ENCODE results near the gene RAB43. TPM values are rescaled to one million over a fixed set of nuclear protein-coding genes. Genes with fewer than 3 reads are reported as not detected.

RAB43 gene
- total RNA-seq, 2 experiments from 2014 or later, result 52.0 to 59.1 TPM

DNA sequence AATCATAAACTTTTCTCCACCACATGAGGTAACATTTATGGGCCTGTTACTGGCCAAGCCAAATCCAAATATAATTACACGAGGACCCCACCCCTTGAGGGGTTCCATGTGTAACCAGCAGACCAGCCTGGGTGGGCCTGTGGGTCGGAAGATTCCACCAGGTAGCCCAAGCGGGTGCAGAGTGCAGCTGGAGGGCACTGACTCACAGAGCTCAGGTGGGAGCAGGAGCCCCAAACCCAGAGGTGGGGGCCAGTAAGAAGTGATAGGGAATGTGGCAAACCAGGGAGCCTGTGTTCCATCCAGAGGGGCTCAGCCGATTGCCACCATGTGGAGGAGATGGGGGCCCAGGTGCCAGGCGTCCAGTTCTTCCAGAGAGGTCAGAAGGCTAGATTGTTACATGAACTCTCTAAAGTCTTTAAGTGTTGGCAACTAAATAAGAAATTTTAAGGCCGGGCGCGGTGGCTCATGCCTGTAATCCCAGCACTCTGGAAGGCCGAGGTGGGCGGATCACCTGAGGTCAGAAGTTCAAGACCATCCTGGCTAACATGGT, 58.4 kb downstream of the RAB43 start:
- Mint-ChIP-seq H3K4me3 (no peak overlapping the region), H3K4me1 (peaks cover 13% of the 10 kb centered on the region), H3K27ac (peak overlapping the region; percentile 13), H3K27me3 (no peaks in the 10 kb centered on the region), H3K9me3 (peaks cover 3% of the 10 kb centered on the region), H3K36me3 (ENCODE audit: low read depth) (no peaks in the 10 kb centered on the region)
- ChIA-PET CTCF (interaction anchor here (0.6 to 9.6 kb wide), 5 partner anchors 10 to 279 kb away, joined by 3 to 83 read pairs (median 3); no protein-coding TSS in a partner anchor), POLR2A (no interaction called here)
- no peak for DNase-seq

DNA sequence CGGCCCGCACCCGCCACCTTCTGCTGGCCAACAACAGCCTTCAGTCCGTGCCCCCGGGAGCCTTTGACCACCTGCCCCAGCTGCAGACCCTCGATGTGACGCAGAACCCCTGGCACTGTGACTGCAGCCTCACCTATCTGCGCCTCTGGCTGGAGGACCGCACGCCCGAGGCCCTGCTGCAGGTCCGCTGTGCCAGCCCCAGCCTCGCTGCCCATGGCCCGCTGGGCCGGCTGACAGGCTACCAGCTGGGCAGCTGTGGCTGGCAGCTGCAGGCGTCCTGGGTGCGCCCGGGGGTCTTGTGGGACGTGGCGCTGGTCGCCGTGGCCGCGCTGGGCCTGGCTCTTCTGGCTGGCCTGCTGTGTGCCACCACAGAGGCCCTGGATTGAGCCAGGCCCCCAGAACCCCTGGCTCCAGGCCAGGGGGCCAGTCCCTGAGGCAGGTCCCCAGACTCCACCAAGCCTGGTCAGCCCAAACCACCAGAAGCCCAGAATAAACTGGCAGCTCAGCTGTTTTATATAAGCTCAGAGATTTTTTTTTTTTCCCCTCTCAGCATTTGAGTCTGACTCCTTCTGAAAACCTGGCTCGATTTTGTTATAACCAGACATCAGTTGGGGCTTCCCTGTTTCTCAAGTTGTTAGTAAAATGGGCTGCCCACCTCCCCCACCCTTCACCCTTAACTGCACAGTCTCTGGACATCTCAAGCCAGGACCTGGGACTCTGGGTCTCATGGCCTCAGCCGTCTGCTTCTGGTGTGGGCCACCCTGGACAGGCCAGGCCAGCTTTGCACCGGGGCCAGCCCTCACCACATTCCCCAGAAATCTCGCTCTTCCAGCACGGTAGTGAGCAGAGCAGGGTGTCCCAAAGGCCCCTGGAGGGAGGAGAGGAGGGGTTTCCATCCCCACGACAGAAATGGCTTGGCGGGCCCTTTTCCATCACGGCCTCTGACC, 59.4 kb downstream of the RAB43 start:
- no peaks in the 10 kb centered on the region for H3K9me3 Mint-ChIP-seq
- no peaks in the 10 kb centered on the region for H3K36me3 Mint-ChIP-seq (ENCODE audit: low read depth)
- H3K4me1 Mint-ChIP-seq, result peaks cover 9% of the 10 kb centered on the region
- ChIA-PET CTCF (interaction anchor here (0.6 to 9.6 kb wide), 5 partner anchors 11 to 184 kb away, joined by 3 to 83 read pairs (median 3); no protein-coding TSS in a partner anchor), POLR2A (interaction anchor here (0.6 kb wide), 1 partner anchor 56 kb away, joined by 3 read pairs; no protein-coding TSS in a partner anchor)
- no peak overlapping the region for H3K27ac Mint-ChIP-seq
- peaks cover 2% of the 10 kb centered on the region for H3K27me3 Mint-ChIP-seq
- H3K4me3 Mint-ChIP-seq, result no peak overlapping the region
- no peak for DNase-seq

- H3K4me3 Mint-ChIP-seq, result no peak overlapping the region
- no peaks in the 10 kb centered on the region for H3K36me3 Mint-ChIP-seq (ENCODE audit: low read depth)
- no peaks in the 10 kb centered on the region for H3K9me3 Mint-ChIP-seq
- peaks cover 3% of the 10 kb centered on the region for H3K27me3 Mint-ChIP-seq
- DNase-seq, result no peak
- ChIA-PET CTCF (interaction anchor here (1.5 to 9.6 kb wide), 2 partner anchors 10 to 185 kb away, joined by 6 to 83 read pairs; no protein-coding TSS in a partner anchor), POLR2A (no interaction called here)
- H3K27ac Mint-ChIP-seq, result no peak overlapping the region
- peaks cover 9% of the 10 kb centered on the region for H3K4me1 Mint-ChIP-seq
Measured at GRCh38 chr3:129061023-129061887, 60.3 kb downstream of the RAB43 start.

DNA sequence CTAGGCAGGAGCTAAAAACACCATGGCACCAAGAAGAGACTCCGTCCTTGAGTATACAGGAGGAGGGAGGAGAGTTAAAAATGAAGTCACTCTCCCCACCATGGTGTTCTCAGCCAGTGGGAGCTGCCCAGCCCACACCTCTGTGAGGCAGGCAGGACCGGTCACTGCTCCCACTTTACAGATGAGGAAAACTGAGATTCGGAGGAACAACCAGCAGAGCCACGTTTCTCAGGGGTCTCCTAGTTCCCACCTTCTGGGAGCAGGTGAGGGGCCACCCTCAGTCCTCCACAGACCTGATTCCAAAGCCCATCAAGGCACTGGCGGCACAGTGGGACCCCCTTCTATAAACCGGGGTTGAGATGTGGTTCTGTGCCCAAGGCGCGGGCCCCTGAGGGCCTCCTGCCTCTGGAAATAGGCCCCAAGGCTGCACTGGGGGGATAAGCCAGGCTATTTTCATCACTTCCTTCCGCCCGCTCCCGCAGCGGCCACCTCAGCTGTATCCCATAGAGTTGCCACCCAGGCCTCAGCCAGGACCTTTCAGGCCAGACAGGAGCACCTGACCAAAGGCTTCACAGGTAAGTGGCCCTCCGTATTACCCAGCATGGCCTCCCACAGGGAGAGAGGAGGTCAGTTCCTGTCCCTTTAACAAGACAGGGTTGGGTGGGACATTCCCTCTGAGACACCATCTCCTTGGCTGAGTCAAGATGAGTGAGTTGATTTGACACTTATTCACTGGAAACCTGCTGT, 61.2 kb downstream of the RAB43 start, which contains the start of gene GP9:
TSS of gene GP9 (plus strand) at position 504 of the 747 bp plus-strand sequence. CDS start 961 bp downstream, outside the sequence.
- Mint-ChIP-seq H3K4me1 (peaks cover 9% of the 10 kb centered on the region), H3K36me3 (ENCODE audit: low read depth) (no peaks in the 10 kb centered on the region), H3K27ac (no peak within 1 kb of the TSS), H3K27me3 (peaks cover 3% of the 10 kb centered on the region), H3K9me3 (no peaks in the 10 kb centered on the region), H3K4me3 (no peak within 1 kb of the TSS)
- no peak for DNase-seq
- ChIA-PET POLR2A (interaction anchor here (0.6 kb wide), 1 partner anchor 122 kb away, joined by 3 read pairs; no protein-coding TSS in a partner anchor), CTCF (interaction anchor here (1.5 kb wide), 1 partner anchor 185 kb away, joined by 6 read pairs; no protein-coding TSS in a partner anchor)

DNA sequence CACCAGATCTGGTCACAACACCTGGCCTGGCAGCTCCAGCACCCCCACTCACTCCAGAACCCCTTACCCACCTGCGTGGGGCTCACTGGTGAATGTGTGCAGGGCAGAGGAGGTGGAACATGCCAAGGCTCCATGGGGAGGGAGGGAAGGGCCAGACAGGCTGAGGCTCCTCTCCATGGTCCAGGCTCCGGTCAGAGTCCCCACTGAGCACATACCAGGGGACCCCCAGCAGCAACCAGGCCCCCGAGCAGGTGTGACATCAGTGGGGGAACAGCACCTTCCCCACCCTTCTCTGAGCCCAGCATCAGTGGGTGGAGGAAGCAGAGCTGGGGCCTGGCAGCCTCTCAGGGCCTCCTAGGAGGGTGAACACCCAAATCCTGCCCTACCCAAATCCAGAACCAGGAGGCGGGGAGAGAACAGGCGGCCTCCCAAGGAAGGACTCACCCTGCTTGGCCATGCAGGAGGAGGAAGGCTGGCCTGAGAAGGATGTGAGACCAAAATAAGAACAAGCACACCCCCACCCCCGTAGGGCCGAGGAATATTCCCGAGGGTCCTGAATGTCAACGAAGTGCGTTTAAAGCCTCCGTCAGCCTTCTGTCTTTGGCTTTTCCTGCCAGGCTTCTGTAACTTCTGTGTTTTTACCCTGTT, 62.2 kb downstream of the RAB43 start:
- DNase-seq, result no peak
- Mint-ChIP-seq H3K4me1 (peaks cover 9% of the 10 kb centered on the region), H3K9me3 (no peaks in the 10 kb centered on the region), H3K4me3 (no peak overlapping the region), H3K36me3 (ENCODE audit: low read depth) (no peaks in the 10 kb centered on the region), H3K27me3 (peaks cover 3% of the 10 kb centered on the region), H3K27ac (no peak overlapping the region)
- POLR2A ChIA-PET, result no interaction called here
- CTCF ChIA-PET, result no interaction called here

DNA sequence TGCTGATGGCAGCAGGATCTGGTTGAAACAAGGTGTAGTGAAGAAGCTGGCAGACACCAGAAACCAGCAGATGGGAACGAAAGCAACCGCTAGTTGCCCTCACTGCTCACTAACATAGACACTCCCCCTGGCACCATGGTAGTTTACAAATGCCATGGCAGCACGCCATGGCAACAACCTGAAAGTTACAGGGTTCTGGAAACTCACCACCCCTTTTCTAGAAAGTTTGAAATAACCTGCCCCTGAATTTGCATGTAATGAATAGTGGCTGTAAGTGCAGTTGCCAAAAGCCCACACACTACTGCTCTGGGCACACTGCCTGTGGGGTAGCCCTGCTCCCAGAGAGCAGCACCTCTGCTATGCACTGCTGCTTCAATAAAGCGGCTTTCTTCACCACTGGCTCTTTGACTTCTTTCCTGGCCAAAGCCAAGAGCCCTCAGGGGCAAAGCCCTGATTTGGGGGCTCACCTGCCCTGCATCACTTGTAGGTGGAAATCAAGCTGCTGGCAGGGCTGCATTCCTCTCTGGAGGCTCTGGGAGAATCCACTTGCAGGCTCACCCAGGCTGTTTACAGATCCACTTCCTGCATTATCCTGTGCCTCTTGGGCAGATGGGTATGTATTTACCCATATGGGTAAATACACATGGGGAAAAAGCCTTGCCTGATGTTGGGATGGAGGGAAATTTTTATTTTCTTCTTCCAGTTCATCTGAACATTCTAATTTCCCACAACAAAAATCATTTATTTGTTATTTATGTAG, 63.0 kb downstream of the RAB43 start:
- H3K27me3 Mint-ChIP-seq, result peaks cover 3% of the 10 kb centered on the region
- CTCF ChIA-PET, result interaction anchor here (1.6 kb wide), 1 partner anchor 188 kb away, joined by 4 read pairs; no protein-coding TSS in a partner anchor
- no peaks in the 10 kb centered on the region for H3K9me3 Mint-ChIP-seq
- DNase-seq, result peak; percentile 35
- no peak overlapping the region for H3K4me3 Mint-ChIP-seq
- POLR2A ChIA-PET, result no interaction called here
- H3K36me3 Mint-ChIP-seq (ENCODE audit: low read depth), result no peaks in the 10 kb centered on the region
- H3K4me1 Mint-ChIP-seq, result peaks cover 12% of the 10 kb centered on the region
- no peak overlapping the region for H3K27ac Mint-ChIP-seq

DNA sequence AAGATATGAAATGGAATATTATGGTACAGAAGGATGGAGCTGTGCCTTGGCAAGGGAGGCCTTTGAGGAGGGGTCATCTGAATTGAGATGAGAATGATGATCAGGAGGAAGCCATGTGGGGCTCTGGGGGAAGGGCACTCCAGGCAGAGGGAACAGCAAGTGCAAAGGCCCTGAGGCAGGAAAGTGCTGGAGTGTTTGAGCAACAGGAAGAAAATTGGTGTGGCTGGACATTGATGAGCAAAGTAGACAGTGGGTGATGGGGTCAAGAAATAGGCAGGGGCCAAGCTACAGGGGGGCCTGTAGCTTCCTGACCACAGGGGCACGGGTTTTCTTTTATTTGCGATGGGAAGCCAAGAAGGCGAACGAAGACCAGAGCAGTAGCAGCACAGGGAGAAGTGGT, 64.4 kb downstream of the RAB43 start:
- Mint-ChIP-seq H3K27me3 (peaks cover 3% of the 10 kb centered on the region), H3K27ac (no peak overlapping the region)
- POLR2A ChIA-PET, result no interaction called here

DNA sequence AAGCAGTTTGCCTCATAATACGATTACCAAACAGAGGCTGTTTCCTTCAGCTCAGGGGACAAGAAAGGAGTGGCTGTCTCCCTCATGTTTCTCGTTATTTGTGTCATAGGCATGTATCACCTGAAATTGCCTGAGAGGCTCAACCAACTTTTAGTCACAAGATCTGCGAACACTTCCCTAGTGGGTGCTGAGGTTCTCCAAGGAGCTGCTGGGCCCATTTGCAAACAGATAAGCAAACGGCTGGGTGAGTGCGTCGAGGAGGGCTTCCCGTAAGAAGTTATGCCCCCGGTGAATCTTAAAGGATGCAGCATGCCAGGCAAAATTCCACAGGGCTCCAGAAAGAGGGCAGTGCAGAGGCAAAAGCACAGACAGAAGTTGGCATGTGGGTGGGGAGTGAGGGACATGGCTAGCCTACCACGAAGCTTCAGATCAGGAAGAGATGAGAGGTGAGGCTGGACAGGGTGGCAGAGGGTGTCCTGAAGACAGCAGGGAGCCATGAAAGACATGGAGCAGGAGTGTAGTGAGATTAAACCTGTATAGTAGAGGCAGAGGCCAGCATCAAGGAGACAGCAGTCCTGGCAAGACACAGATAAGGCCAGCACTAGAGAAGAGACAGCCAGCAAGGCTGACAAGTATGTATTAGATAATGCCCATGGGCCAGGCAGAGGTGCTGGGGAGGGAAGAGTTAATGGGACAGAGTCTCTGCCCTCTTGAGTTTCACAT, 65.0 kb downstream of the RAB43 start:
- Mint-ChIP-seq H3K36me3 (ENCODE audit: low read depth) (no peaks in the 10 kb centered on the region), H3K4me1 (peaks cover 17% of the 10 kb centered on the region), H3K27ac (no peak overlapping the region), H3K9me3 (no peaks in the 10 kb centered on the region), H3K27me3 (peaks cover 3% of the 10 kb centered on the region), H3K4me3 (no peak overlapping the region)
- POLR2A ChIA-PET, result no interaction called here
- CTCF ChIA-PET, result interaction anchor here (1.1 to 1.4 kb wide), 3 partner anchors 12 to 30 kb away, joined by 3 to 4 read pairs (median 3); no protein-coding TSS in a partner anchor
- DNase-seq, result no peak

More for the DNA sequence above, 64.4 kb downstream of the RAB43 start:
- H3K4me3 Mint-ChIP-seq, result no peak overlapping the region
- H3K36me3 Mint-ChIP-seq (ENCODE audit: low read depth), result no peaks in the 10 kb centered on the region
- peaks cover 17% of the 10 kb centered on the region for H3K4me1 Mint-ChIP-seq
- H3K9me3 Mint-ChIP-seq, result no peaks in the 10 kb centered on the region
- CTCF ChIA-PET, result interaction anchor here (1.1 to 1.6 kb wide), 4 partner anchors 11 to 190 kb away, joined by 3 to 4 read pairs (median 4); no protein-coding TSS in a partner anchor
- DNase-seq, result no peak

DNA sequence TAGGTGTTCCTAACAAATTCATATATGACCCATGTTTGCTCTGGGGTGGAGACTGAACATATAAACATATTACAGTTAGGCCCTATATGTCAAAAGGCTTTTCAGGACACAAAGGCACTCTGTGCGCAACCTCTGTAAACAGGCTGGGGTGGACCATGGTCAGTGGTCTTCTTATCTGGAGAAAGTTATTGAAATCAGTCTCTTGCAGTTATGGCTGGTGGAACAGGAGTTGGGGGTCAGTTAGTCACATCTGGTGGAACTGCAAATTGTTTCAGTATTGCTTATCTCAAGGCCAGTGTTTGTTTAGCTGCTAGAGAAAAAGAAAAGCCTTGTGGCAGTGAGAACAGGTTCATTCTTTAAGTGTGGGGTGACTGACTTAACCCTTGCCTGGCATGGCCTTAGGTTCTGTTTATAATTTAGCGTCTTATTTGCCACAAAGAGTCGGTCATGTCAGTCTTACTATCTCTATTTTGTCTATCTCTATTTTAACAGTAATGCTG, 66.9 kb downstream of the RAB43 start:
- Mint-ChIP-seq H3K27ac (peak overlapping the region; percentile 16), H3K27me3 (peaks cover 3% of the 10 kb centered on the region), H3K4me3 (no peak overlapping the region), H3K4me1 (peaks cover 17% of the 10 kb centered on the region), H3K36me3 (ENCODE audit: low read depth) (no peaks in the 10 kb centered on the region), H3K9me3 (no peaks in the 10 kb centered on the region)
- ChIA-PET POLR2A (no interaction called here), CTCF (interaction anchor here (0.8 to 5.7 kb wide), 7 partner anchors 13 to 191 kb away, joined by 3 to 57 read pairs (median 19); no protein-coding TSS in a partner anchor)
- no peak for DNase-seq

- Mint-ChIP-seq H3K27me3 (peaks cover 10% of the 10 kb centered on the region), H3K4me3 (no peak overlapping the region), H3K27ac (no peak overlapping the region), H3K36me3 (ENCODE audit: low read depth) (peaks cover 5% of the 10 kb centered on the region), H3K9me3 (peaks cover 6% of the 10 kb centered on the region), H3K4me1 (peaks cover 8% of the 10 kb centered on the region)
- no peak for DNase-seq
- ChIA-PET POLR2A (interaction anchor here (0.6 kb wide), 1 partner anchor 233 kb away, joined by 3 read pairs; no protein-coding TSS in a partner anchor), CTCF (interaction anchor here (0.7 to 6.2 kb wide), 23 partner anchors 11 to 197 kb away, joined by 3 to 83 read pairs (median 6); partner anchors contain the start of genes COPG1 and RAB43)
Measured at GRCh38 chr3:129052675-129053074, 68.9 kb downstream of the RAB43 start.
